HG03469 (cell line): ENCODE measurements around the gene CNPPD1.

Experiments
- ATAC-seq: cut with Tn5 transposase; IDR thresholded peaks from one replicate; pipeline ENCODE4 v1.9.1; 2021; ENCODE audit warnings: mild to moderate bottlenecking, moderate library complexity, moderate number of reproducible peaks; ENCODE audit not compliant: unreplicated experiment

The CNPPD1 gene

DNA sequence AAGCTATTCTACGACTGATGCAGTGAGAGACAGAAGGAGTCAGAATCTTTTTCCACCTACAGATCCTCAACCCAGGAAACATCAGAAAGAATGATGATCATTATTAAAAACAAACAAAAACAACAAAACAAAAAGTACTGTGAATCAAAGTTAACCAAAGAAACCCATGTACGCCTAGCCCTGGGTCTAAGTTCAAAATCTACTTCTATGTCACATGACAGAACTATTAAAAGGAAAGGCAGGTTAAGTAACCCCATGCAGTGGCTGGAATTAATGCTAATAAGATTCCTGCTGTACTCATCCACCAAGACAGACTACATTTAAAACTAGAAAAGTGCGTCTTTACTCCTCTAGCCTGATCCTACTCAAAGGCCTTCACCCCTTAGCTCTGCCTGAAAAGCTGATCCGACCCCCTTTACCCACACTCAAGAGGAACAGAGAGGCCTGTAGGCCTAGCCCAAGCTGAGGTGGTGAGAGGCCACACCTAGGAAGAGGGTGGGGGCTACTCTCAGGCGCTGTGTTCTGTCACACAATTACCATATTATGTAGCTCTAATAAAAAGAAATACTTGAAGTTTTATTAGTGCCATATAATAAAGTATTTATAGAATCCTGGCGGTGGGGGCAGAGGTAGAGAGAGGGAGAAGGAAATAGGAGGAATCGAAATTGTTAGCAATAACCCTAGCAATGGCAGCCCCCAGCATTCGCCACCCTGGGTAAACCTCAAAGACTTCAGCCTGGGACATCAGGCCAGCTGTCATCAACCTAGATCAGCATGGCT, 53.2 kb downstream of the CNPPD1 start:
- no peak for ATAC-seq

DNA sequence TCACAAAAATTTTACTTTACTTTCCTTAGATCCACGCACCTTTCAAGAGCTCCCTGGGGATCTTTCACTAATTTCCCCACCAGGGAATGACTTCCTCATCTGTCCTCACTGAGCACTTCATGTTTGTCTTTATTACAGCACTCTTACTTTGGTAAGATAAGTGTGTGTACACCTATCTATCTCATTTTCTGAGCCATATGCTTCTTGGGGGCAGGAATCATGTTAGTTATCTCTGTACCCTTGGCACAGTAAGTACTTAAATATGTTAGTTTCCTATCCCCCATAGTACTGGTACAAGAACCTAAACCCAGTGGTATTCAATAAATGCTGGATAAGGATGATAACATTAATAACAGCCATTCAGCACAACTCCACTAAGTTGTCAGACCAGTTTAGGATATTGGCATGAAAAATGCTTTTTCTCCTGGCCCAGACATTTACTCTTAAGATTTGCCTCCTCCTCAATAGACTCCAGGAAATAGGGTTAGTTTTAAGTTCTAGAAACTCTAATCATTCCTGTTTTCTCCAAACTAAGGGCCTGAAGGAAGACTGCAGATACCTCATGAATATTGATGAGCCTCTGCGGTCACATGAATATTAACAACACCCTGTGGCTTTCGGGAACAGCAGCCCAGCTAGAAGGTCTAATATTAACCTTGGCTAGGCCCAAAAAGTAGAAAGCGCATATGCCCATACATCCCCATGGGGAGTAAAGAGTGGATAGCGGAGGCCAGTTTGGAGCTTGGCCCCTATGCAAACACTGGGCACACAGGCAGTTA, 54.3 kb downstream of the CNPPD1 start:
- ATAC-seq = no peak
